Activated CD4-positive, alpha-beta T cell treated with anti-CD3 and anti-CD28 coated beads, Interleukin-2, amount 10 ng/mL, durations not matched to agents 7 days and 5 days (primary cell): ENCODE results near the gene OR52I2. TPM values are rescaled to one million over a fixed set of nuclear protein-coding genes. Genes with fewer than 3 reads are reported as not detected.

Experiments
- CTCF ChIA-PET: fragments of 350-600 bp; sonication (Branson Sonifier 250); formaldehyde crosslinking; loops from one replicate; lab custom pipeline; 2021; ENCODE audit warnings: antibody characterized with exemption; lab: Charles Lee
- POLR2A ChIA-PET: fragments of 350-600 bp; sonication (Branson Sonifier 250); formaldehyde crosslinking; loops from one replicate; lab custom pipeline; 2021; ENCODE audit warnings: antibody characterized with exemption; lab: Charles Lee
- DNase-seq: peaks from one replicate; pipeline ENCODE4 v3.0.0-alpha.2; 2020
- H3K27ac Mint-ChIP-seq: one replicate; pipeline ENCODE4 v1.8.0; 2021; ENCODE audit warnings: mild to moderate bottlenecking, moderate library complexity, mixed read lengths
- H3K27me3 Mint-ChIP-seq: one replicate; pipeline ENCODE4 v1.8.0; 2021; ENCODE audit warnings: mixed read lengths
- H3K36me3 Mint-ChIP-seq: one replicate; pipeline ENCODE4 v1.8.0; 2021; ENCODE audit warnings: low read depth, mixed read lengths
- H3K4me1 Mint-ChIP-seq: one replicate; pipeline ENCODE4 v1.8.0; 2021; ENCODE audit warnings: mixed read lengths
- H3K4me3 Mint-ChIP-seq: one replicate; pipeline ENCODE4 v1.8.0; 2021; ENCODE audit warnings: mild to moderate bottlenecking, moderate library complexity, mixed read lengths
- H3K9me3 Mint-ChIP-seq: one replicate; pipeline ENCODE4 v1.8.0; 2021; ENCODE audit warnings: mixed read lengths
- total RNA-seq, 2 experiments: library from RNA; stranded (reverse); gene quantifications; one replicate each; pipeline ENCODE4 v1.2.3, GENCODE V29; 2021

Gene OR52I2
- total RNA-seq, 2 experiments from 2014 or later: not detected

GRCh38 chr11:4576880-4577279 is 4.7 kb upstream of the OR52I2 start:
- H3K27ac Mint-ChIP-seq: no peak overlapping the region
- H3K4me1 Mint-ChIP-seq: peaks cover 6% of the 10 kb centered on the region
- CTCF ChIA-PET: no interaction called here

GRCh38 chr11:4577761-4578160 is 3.8 kb upstream of the OR52I2 start:
- H3K4me1 Mint-ChIP-seq: peaks cover 6% of the 10 kb centered on the region

More at GRCh38 chr11:4576880-4577279, 4.7 kb upstream of the OR52I2 start:
- H3K36me3 Mint-ChIP-seq: no peaks in the 10 kb centered on the region
- POLR2A ChIA-PET: no interaction called here
- DNase-seq: no peak
- peaks cover 25% of the 10 kb centered on the region for H3K27me3 Mint-ChIP-seq
- H3K4me3 Mint-ChIP-seq: no peak overlapping the region
- no peaks in the 10 kb centered on the region for H3K9me3 Mint-ChIP-seq

DNA sequence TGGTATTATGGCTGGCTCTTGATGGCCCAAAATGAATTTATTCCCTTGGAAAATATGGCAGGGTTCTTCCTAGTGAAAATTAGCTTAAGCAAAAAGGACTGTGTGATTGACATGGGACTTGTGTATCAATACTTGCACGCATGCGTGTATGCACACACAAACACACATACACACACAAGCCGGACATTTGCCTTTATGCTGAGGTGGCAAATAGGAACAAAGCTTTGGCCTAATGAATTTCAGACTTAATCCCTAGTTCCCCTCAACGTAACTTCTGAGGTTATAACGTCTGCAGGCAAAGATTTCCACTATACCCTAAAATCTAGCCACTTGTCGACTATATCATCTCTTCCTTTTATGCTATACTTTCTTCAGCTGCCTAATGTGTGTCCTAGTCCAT is 2.9 kb upstream of the OR52I2 start:
- ChIA-PET POLR2A (no interaction called here), CTCF (interaction anchor here (1.2 kb wide), 1 partner anchor 35 kb away, joined by 3 read pairs; no protein-coding TSS in a partner anchor)
- no peaks in the 10 kb centered on the region for H3K9me3 Mint-ChIP-seq
- no peak overlapping the region for H3K27ac Mint-ChIP-seq
- H3K4me1 Mint-ChIP-seq: peaks cover 6% of the 10 kb centered on the region
- peaks cover 28% of the 10 kb centered on the region for H3K27me3 Mint-ChIP-seq
- H3K4me3 Mint-ChIP-seq: no peak overlapping the region
- no peaks in the 10 kb centered on the region for H3K36me3 Mint-ChIP-seq
- DNase-seq: no peak

More at GRCh38 chr11:4577761-4578160, 3.8 kb upstream of the OR52I2 start:
- H3K9me3 Mint-ChIP-seq: no peaks in the 10 kb centered on the region
- H3K36me3 Mint-ChIP-seq: no peaks in the 10 kb centered on the region
- POLR2A ChIA-PET: no interaction called here
- H3K27me3 Mint-ChIP-seq: peaks cover 26% of the 10 kb centered on the region
- no peak overlapping the region for H3K4me3 Mint-ChIP-seq
- DNase-seq: no peak
- CTCF ChIA-PET: no interaction called here
- no peak overlapping the region for H3K27ac Mint-ChIP-seq

- no peaks in the 10 kb centered on the region for H3K9me3 Mint-ChIP-seq
- DNase-seq: no peak
- peaks cover 29% of the 10 kb centered on the region for H3K27me3 Mint-ChIP-seq
- ChIA-PET CTCF (no interaction called here), POLR2A (no interaction called here)
- peaks cover 6% of the 10 kb centered on the region for H3K4me1 Mint-ChIP-seq
- H3K4me3 Mint-ChIP-seq: no peak overlapping the region
- no peak overlapping the region for H3K27ac Mint-ChIP-seq
- H3K36me3 Mint-ChIP-seq: no peaks in the 10 kb centered on the region
Measured at GRCh38 chr11:4580124-4580523, 1.4 kb upstream of the OR52I2 start.

DNA sequence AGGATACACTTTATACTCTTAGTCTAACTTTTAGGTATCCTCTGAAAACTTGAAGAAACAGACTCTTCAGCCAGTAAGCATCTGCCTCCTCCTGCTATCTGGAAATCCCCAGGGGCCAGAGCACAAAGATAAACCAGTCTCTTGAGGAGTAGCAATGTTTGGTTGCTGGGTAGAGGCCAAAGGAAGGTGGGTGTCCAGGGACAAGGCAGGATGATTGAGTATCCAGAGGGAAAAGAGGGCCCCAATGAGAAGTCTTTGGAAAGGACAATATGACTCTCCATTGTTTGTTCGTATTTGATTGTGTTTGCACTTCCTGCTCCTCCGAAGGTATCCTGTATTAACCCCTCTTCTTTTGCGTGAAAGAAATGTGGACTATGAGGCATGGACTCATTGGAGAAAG is 7.5 kb downstream of the OR52I2 start:
- POLR2A ChIA-PET: no interaction called here
- Mint-ChIP-seq H3K36me3 (no peaks in the 10 kb centered on the region), H3K4me3 (no peak overlapping the region), H3K27ac (no peak overlapping the region), H3K27me3 (peaks cover 4% of the 10 kb centered on the region), H3K9me3 (no peaks in the 10 kb centered on the region), H3K4me1 (no peaks in the 10 kb centered on the region)
- DNase-seq: no peak
- CTCF ChIA-PET: no interaction called here

DNA sequence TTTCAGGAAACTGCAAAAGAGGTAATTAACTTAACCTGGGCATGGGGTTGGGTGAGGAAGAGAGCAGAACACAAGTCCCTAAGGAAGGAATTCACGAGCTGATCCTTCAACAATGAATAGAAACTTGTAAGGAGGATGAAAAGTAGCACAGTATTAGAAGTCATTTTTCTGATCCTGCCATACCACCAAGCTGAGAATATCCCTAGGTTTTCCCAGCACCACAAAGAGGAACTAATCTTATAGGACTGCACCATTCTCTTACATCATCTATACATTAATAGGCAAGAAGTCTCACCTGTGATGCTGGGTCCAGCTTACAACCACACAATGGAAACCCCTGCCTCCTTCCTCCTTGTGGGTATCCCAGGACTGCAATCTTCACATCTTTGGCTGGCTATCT is 12.2 kb downstream of the OR52I2 start, which contains the start of gene OR52I1:
Gene OR52I1, plus strand, starts transcription at position 301 of the 400 bp plus-strand sequence. Its CDS starts 0 bp downstream, at position 301.
- CTCF ChIA-PET: interaction anchor here (1.3 kb wide), 1 partner anchor 12 kb away, joined by 3 read pairs; no protein-coding TSS in a partner anchor
- H3K4me3 Mint-ChIP-seq: no peak within 1 kb of the TSS
- H3K4me1 Mint-ChIP-seq: no peaks in the 10 kb centered on the region
- DNase-seq: no peak
- POLR2A ChIA-PET: no interaction called here
- H3K27ac Mint-ChIP-seq: no peak within 1 kb of the TSS
- no peaks in the 10 kb centered on the region for H3K27me3 Mint-ChIP-seq
- no peaks in the 10 kb centered on the region for H3K9me3 Mint-ChIP-seq
- peaks cover 9% of the 10 kb centered on the region for H3K36me3 Mint-ChIP-seq

DNA sequence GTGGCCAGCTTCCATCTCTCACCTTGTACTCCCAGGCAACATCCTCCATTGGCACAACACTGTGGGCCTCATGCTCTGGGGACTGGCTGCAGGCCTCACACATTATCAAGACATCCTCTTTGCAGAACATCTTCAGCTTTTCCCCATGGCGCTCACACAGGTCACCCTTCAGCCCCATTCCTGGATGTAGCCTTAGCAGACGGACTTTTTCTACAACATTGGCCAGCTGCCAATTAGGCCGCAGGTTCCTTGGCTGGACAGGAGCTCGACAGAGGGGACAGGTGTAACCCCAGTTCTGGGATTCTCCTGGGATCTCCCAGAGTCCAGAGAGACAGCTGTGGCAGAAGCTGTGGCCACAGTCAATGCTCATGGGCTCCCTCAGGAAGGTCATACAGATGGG is 23.5 kb downstream of the OR52I2 start:
- CTCF ChIA-PET: interaction anchor here (2.0 kb wide), 1 partner anchor 418 kb away, joined by 4 read pairs; no protein-coding TSS in a partner anchor
- DNase-seq: no peak
- H3K27me3 Mint-ChIP-seq: no peaks in the 10 kb centered on the region
- POLR2A ChIA-PET: no interaction called here
- H3K27ac Mint-ChIP-seq: no peak overlapping the region
- H3K4me1 Mint-ChIP-seq: peaks cover 31% of the 10 kb centered on the region
- peaks cover 21% of the 10 kb centered on the region for H3K36me3 Mint-ChIP-seq
- H3K4me3 Mint-ChIP-seq: no peak overlapping the region
- H3K9me3 Mint-ChIP-seq: no peaks in the 10 kb centered on the region

GRCh38 chr11:4606231-4607015 is 24.9 kb downstream of the OR52I2 start:
- DNase-seq: no peak
- CTCF ChIA-PET: interaction anchor here (0.8 to 0.9 kb wide), 3 partner anchors 11 to 15 kb away, joined by 3 read pairs; partner anchors contain the start of gene OR52I1
- peaks cover 14% of the 10 kb centered on the region for H3K36me3 Mint-ChIP-seq
- H3K27me3 Mint-ChIP-seq: no peaks in the 10 kb centered on the region
- H3K27ac Mint-ChIP-seq: no peak overlapping the region
- no peaks in the 10 kb centered on the region for H3K9me3 Mint-ChIP-seq
- peak overlapping the region; percentile 91 for H3K4me3 Mint-ChIP-seq
- POLR2A ChIA-PET: no interaction called here
- H3K4me1 Mint-ChIP-seq: peaks cover 37% of the 10 kb centered on the region

GRCh38 chr11:4607096-4607495 is 25.6 kb downstream of the OR52I2 start:
- Mint-ChIP-seq H3K9me3 (no peaks in the 10 kb centered on the region), H3K4me3 (peak overlapping the region; percentile 91), H3K36me3 (peaks cover 13% of the 10 kb centered on the region), H3K4me1 (peaks cover 37% of the 10 kb centered on the region), H3K27me3 (no peaks in the 10 kb centered on the region), H3K27ac (peak overlapping the region; percentile 95)
- no peak for DNase-seq
- POLR2A ChIA-PET: no interaction called here
- CTCF ChIA-PET: interaction anchor here (0.8 to 0.9 kb wide), 2 partner anchors 12 to 15 kb away, joined by 3 read pairs; no protein-coding TSS in a partner anchor

- H3K4me3 Mint-ChIP-seq: peak within 1 kb of the TSS; percentile 91
- peak; percentile 96 for DNase-seq
- peaks cover 37% of the 10 kb centered on the region for H3K4me1 Mint-ChIP-seq
- H3K9me3 Mint-ChIP-seq: no peaks in the 10 kb centered on the region
- H3K36me3 Mint-ChIP-seq: peaks cover 10% of the 10 kb centered on the region
- no peaks in the 10 kb centered on the region for H3K27me3 Mint-ChIP-seq
- H3K27ac Mint-ChIP-seq: peak within 1 kb of the TSS; percentile 95
- CTCF ChIA-PET: no interaction called here
- POLR2A ChIA-PET: no interaction called here
Measured at GRCh38 chr11:4607781-4608666, 26.5 kb downstream of the OR52I2 start, which contains the start of gene TRIM68. TSS of gene TRIM68 (minus strand) at chr11:4608231. CDS start at chr11:4605504, 2,727 bp downstream.

DNA sequence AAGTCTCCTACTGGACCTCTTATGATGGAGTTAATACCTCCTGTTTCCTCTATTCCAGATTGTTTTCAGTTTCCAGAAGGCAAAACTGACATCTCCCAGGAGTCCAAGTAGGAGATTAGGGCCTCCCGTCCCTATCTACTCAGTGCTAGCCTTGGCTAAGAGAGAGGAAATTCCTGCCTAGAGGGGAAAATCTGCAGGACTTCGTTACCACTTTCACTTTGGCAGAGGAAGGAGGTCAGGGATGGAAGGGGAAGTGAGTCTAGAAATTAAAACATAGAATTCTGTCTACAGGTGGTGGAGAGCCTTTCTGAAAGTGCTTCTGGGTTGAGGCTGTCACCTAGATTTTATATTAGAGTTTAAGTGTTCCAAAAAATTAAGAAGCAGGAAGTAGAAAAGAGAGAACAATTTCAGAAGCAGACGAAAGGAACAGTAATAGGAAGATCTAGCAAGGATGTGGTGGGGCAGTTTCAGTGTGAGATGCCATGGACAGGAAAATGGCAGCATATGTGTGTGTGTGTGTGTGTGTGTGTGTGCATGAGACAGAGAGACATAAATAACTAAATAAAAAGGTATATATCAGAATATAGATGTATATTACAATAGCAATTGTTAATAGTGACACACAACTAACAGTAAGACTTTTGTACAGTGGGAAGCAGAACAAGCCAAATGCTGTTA is 28.9 kb downstream of the OR52I2 start:
- H3K27ac Mint-ChIP-seq: peak overlapping the region; percentile 83
- H3K9me3 Mint-ChIP-seq: no peaks in the 10 kb centered on the region
- peak overlapping the region; percentile 41 for H3K4me3 Mint-ChIP-seq
- peaks cover 2% of the 10 kb centered on the region for H3K36me3 Mint-ChIP-seq
- ChIA-PET POLR2A (interaction anchor here (0.8 kb wide), 1 partner anchor 28 kb away, joined by 4 read pairs; no protein-coding TSS in a partner anchor), CTCF (no interaction called here)
- H3K4me1 Mint-ChIP-seq: peaks cover 37% of the 10 kb centered on the region
- peak; percentile 33 for DNase-seq
- peaks cover 6% of the 10 kb centered on the region for H3K27me3 Mint-ChIP-seq

DNA sequence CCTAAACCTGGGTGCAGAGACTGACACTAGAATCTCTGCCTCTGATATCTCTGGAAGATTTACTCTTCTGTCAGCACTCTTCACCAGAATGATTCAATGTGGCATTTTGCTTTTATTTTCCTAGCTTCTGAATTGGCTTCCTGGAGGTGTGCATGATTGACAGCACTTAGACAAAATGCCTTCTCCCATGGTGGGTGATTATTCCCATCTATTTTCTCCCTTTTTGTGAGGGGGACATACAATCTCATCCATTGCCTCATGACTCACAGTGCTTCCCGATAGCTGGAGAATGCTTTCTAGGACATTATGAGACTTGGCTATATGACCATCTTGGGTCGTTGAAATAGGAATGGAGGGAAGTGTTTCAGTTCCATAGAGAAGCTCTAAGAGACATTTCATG is 30.4 kb downstream of the OR52I2 start:
- ChIA-PET CTCF (interaction anchor here (1.2 kb wide), 1 partner anchor 17 kb away, joined by 3 read pairs; no protein-coding TSS in a partner anchor), POLR2A (no interaction called here)
- H3K4me3 Mint-ChIP-seq: no peak overlapping the region

More for the DNA sequence above, 30.4 kb downstream of the OR52I2 start:
- Mint-ChIP-seq H3K36me3 (no peaks in the 10 kb centered on the region), H3K4me1 (peaks cover 30% of the 10 kb centered on the region), H3K27me3 (peaks cover 6% of the 10 kb centered on the region), H3K9me3 (peaks cover 2% of the 10 kb centered on the region), H3K27ac (no peak overlapping the region)
- DNase-seq: no peak
